ENCODE results near the gene TMEM121.

The TMEM121 gene

DNA sequence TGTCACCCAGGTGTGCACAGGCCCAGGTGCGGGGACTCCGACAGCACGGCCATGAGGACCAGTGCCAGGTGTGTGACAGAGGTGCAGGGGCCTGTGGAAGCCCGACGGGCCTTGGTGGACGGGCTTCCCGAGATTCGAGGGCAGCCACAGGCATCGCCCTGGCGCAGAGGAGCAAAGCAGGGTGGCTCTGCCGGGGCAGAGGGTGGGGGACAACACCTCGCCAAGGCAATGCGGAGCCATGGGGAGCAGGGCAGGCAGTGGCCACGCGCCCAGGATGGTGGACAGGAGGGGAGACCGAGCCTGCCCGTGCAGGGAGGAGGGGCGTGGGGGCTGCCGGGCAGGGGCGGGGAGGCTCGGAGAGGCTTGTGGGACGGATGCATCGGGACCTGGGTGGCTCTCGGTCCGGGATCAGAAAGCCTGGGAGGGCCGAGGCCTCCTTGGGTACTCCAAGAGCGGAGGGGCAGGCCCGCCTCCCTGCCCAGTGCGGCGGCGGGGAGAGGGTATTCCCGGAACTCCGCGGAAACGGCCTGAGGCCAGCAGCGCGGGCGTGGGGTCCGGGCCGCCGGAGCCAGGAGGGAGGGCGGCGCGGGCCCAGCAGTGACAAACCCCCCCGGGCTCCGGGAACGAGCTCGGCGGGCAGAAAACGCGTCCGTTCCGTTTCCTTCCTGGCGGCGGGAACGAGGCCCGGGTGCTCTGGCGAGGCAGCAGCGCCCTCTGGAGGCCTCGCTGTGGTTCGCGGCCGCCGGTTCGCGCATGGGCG, 1.6 kb downstream of the TMEM121 start:
- peak; percentile 62 to 66 for DNase-seq (ENCODE audit: low read depth in 1 of 2, low spot score in 1 of 2)

DNA sequence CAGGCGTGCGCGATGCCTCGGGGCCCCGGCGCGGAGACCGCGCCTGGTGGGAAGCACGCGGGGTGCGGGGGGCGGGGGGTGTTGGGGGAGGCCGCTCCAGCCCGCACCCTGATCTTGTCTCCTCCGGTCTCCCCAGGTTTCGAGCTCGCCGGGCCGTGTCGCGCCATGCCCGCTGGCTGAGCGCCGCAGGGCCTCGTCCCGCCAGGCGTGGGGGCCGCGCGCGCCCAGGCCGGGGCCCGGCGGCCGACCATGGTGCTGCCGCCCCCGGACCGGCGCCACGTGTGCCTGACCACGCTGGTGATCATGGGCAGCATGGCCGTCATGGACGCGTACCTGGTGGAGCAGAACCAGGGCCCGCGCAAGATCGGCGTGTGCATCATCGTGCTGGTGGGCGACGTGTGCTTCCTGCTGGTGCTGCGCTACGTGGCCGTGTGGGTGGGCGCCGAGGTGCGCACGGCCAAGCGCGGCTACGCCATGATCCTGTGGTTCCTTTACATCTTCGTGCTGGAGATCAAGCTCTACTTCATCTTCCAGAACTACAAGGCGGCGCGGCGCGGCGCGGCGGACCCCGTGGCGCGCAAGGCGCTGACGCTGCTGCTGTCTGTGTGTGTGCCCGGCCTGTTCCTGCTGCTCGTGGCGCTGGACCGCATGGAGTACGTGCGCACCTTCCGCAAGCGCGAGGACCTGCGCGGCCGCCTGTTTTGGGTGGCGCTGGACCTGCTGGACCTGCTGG, 2.4 kb downstream of the TMEM121 start:
- peak in 1 of 2 donors; percentile 37 for DNase-seq (ENCODE audit: low read depth in 1 of 2, low spot score in 1 of 2)

DNA sequence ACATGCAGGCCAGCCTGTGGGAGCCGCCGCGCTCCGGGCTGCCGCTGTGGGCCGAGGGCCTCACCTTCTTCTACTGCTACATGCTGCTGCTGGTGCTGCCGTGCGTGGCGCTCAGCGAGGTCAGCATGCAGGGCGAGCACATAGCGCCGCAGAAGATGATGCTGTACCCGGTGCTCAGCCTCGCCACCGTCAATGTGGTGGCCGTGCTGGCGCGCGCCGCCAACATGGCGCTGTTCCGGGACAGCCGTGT, 2.9 kb downstream of the TMEM121 start:
- DNase-seq (ENCODE audit: low read depth in 1 of 2, low spot score in 1 of 2): no peak

DNA sequence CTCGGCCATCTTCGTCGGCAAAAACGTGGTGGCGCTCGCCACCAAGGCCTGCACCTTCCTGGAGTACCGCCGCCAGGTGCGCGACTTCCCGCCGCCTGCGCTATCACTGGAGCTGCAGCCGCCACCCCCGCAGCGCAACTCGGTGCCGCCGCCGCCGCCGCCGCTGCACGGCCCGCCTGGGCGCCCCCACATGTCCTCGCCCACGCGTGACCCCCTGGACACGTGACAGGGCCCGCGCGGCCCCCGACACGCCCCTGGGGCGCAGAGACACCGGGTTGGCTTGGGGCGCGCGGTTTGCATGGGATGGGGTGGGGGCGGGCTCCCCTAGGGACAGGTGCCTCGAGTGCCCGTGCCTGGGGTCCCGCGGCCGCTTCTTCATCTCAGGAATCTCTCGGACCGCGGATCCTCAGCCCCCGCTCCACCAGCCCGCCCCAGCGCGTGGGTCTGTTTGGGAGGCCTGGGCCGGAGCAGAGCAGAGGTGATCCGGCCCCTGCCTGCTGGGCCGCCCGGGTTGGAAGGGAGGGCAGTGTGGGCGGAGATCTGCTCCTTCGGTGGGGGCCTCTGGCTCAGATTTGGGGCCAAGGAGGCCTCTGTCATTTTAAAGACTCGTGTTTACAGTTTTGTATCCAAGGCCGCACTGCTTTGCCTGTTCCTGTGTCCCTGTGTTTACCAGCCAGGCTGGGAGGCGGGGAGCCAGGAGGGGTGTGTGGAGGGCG, 3.3 kb downstream of the TMEM121 start:
- no peak for DNase-seq (ENCODE audit: low read depth in 1 of 2, low spot score in 1 of 2)

DNA sequence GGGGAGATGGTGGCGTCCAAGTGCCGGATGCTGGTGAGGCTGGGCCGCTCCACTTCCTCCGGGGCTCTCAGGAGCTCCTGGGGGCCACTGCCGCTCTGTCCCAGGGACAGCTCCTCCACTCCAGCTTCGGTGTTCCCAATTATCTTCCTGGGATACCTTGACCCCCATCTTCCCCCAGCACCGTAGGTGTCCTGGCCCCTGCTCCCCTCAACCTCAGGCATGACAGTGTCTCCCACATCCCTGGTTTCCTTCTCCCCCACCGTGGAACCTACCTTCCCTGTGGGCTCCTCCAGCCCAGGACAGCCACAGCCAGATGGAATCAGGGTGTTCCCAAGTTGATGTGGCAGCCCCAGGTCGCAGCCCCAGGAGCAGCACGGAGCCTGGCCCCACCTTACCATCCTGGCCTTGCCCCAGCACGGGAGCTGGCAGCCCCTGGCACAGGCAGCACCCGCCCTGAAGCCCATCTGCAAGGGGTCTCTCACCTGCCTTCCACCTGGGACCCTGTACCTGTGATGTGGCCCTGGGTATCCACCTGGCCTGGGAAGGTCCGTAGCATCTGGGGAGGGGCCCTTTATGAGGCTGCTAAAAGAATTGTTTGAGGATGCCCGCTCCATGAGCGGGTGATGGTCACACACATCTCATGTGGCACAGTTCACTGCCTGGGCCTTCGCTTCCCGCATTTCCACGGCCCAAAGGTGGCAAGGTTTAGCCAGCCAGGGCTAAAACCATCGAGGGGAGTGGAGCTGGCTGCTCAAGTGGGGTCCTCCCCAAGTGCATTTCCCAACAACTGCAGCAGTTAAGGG, 4.1 kb downstream of the TMEM121 start:
- no peak for DNase-seq (ENCODE audit: low read depth in 1 of 2, low spot score in 1 of 2)

DNA sequence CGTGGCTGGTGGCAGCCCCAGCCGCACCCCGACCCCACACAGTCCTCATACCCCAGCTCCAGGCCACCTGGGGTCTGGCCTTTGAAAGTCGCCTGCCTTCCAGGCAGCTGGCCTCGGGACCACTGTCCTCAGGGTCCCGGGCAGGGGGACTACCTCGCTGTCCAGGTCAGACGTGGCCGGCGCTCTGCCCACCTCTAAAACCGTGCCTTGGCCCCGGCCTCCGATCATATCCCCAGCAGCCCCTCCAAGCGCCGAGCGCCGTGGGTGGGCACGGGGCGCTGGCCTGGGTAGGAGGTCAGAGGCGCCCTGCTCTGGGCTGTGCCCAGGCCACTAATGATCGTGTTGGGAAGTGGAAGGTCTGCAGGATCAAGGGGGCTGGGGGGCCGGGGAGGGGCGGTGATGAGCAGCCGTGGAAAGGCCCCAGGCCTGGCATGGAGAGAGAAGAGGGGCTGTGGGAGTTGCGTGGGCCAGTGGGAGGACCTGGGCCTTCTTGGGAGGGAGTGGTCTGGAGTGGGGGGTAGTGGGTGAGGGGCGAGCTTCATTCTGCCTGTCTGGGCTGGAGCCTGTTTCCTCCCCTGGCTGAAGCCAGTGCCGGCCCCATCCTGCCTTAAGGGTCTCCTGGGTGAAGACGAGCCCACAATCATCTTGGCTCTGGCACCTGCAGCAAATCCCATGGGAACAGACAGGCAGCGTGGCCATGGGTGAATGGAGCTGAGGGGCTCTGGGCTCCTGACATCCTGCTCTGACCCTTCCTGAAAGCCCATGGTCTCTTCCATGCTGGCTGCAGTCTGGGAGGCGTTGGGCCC, 4.9 kb downstream of the TMEM121 start:
- no peak for DNase-seq (ENCODE audit: low read depth in 1 of 2, low spot score in 1 of 2)

DNA sequence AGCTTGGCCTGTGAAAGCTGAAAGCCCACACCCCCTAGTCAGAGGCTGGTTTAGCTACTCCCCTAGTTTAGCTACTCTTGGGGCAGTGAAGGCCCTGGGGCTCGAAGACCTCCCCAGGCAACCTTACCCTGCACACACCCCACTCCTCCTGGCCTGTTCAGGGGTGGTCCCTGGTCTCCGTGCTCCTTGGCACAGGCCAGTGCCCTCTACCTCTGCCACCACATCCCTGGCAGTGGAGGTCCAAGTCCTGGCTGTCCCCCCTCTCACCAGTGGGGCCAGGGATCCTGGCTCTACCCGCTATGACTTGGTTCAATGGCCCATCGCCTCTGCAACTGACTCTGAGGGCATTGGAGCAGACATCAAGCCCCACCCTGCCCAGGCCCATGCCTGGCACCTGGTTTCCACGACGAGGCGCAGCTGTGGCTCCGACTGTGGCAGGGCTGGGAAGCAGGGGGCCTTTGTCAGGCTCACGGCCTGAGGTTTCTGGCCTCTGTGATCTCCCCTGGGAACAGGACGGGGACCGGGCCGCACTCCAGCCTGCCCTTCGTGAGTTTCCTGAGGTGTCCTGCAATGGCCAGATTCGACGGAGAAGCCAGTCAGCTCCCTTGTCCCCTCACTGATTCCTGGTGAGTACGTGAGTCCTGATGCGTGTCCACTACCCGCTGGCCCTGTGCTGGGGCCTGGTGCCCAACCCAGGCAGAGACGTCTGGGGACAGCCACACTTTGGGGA, 5.7 kb downstream of the TMEM121 start:
- no peak for DNase-seq (ENCODE audit: low read depth in 1 of 2, low spot score in 1 of 2)

DNA sequence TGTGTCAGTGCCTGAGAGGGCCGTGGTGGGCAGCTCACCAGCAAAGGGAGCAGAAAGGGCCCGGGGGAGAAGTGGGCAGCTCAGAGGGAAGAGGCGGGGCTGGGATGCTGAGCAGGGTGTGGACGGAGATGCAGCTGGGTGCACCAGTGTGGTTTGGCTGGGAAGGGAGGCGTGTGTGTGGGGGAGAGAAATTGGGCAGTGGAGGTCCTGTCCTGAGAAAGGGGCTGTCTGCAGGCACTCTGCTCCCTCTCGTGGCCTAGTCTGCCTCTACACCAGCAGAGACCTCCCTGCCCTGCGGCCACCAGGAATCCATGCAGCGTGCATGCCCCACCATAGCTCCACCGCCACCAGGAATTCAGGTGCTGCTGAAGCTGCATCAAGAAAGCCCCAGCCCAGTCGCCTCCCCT, 6.4 kb downstream of the TMEM121 start:
- DNase-seq (ENCODE audit: low read depth in 1 of 2, low spot score in 1 of 2): no peak

DNA sequence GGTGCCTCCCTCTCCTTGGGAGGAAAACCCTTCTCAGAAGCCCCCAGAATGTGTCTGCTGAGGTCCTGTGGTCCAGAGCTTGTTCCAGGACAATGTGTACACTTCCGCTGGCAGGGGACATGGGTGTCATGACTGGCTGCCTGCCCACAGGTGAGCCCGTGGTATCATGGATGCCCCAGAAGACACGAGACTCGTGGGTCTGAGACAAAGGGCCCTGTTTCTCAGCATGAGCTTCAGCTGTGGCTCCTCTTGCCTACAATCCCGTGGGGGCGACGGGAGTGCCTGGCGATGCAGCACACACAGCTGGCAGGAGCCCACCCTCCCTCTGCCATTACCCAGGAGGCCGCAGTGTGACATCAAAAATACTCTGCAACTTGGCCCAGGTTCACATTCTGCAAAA, 7.0 kb downstream of the TMEM121 start:
- no peak for DNase-seq (ENCODE audit: low read depth in 1 of 2, low spot score in 1 of 2)

DNA sequence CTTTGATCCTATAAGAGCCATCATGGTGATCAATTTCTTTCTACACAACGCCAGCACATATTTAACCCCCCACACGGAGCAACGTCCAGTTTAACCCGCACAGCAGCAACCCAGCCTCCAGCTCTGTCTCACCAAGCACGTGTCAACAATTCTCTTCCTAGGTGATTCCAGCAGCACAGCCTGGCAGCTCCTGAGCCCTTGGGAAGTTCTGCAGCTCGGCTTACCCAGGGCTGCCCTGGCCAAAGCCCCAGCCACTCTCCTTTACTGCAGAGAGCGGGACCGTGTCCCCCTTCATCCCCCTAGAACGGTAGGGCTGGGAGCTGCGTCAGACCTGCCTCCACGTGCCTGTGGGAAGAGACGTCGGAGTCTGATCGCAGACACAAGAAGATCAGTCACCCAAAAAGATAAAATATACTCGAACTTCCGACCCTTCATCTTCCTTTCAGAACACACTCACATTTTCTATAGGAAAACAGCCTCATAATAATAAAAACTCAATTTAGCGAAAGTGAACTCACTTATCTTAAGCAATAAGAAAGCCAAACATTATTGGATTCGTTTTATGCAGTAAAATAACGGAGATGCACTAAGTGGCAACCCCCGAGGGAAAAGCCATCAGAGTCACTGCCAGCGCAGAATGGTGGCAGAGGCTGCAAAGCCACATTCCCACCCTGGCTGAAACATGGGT, 7.6 kb downstream of the TMEM121 start:
- no peak for DNase-seq (ENCODE audit: low read depth in 1 of 2, low spot score in 1 of 2)

DNA sequence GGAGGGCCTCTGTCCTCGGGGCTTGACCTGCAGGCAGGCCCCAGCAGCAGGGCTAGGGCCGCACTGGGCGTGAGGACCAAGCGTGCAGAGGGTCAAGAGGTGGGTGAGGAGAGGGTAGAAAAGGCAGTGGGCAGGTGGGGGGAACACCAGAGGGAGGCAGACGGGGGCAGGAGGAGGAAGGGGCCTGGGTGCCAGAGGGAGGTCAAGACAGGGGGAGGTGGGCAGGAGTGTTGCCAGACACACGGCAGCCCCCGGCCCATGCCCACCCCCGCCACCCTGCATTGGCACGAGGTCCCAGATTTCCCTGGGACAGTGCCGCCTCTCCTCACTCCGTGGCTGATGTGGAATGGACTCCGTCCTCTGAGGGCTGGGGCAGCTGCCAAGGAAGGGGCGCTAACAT, 8.2 kb downstream of the TMEM121 start:
- DNase-seq (ENCODE audit: low read depth in 1 of 2, low spot score in 1 of 2): no peak

DNA sequence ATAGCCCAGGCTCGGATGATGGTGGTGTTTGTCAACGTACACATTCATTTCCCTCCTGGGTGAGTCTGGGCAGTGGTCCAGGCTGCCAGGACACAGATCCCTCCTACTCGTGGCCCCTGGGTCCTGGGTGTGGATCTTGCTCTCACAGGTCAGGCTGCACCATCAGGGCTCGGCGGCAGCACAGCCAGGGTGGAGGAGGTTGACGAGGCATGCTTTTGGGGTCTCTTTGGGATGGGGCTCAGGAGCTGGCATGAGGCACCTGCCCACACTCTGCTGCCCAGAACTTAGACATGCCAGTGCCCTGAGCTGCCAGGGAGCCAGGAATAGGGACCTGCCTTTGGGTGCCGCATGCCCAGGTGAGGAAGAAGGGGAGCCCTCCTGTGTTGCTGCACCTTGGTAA, 9.7 kb downstream of the TMEM121 start:
- DNase-seq (ENCODE audit: low read depth in 1 of 2, low spot score in 1 of 2): no peak

DNA sequence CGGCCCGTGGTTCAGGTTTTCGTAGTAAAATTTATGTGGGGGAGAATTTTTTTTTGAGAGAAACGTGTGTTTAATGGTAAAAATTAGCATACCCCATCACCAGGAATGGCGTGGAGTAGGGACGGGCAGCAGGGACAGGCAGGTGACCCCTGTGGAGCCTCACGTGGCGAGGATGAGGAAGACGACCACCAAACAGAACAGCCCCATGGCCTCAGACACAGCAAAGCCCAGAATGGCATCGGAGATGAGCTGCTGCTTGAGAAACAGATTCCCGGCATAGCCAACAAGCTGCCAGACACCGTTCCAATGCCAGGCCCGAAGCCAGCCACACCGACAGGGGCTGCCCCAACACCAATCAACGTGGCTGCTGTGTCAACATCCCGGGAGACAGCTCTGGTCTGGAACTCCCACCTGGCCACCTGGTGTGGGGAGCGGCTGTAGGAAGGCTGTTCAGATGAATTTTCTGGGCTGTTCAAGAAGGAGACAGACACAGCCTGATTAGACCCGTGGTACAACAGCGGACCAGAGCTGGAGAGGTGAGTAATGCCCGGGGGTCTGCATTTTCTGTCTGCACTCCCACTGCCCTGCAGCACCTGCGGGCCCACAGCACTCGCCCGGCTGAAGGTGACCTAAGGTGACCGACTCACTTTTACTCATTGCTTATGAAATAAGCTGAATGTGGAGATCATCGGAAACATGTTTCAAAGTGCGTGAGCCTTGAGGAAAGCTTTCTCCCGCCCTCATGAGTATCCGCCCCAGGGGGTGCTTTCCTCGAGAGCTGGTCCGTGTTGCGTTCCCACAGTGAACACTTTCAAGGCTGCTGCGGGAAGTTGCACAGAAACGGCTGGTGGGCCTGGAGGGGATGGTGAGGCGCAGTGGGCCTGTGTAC, 10.6 kb downstream of the TMEM121 start:
- no peak for DNase-seq (ENCODE audit: low read depth in 1 of 2, low spot score in 1 of 2)

DNA sequence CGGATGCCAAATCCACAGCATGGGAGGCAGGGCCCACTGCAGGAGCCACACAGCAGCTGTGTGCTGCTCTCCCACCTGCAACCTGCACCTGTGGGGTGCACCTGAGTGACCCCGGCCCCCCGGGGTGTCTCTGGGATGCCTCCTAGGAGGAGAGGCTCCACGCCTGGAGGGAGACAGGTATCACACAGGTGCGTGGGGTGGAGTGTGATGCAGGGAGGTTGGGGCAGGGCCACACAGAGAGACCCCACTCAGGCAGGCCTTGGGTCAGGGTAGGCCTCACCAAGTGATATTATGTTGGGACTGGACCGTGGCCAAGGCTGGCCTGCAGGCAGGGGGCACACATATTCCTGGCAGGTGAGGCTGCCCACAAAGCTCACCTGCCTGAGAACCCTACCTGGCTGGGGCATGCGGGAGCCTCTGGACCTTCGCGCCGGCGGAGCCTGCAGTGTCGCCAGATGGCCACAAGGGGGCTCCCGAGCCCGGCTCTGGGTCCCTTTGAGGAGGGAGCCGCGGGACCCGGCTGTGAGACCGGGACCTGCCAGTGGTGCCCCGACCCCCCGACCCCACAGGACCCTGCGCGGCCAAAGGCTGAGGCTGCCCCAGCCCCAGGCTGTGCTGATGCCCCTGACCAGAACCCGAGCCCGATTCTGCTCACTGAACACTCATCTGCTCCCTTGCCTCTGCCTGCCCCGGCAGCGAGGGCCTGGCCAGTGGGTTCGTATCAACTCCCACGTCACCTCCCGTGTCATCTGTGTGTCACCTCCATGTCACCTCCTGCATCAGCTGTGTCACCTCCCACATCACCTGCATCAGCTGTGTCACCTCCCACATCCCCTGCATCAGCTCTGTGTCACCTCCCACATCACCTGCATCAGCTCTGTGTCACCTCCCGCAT, 11.4 kb downstream of the TMEM121 start:
- peak; percentile 60 to 62 for DNase-seq (ENCODE audit: low read depth in 1 of 2, low spot score in 1 of 2)

DNA sequence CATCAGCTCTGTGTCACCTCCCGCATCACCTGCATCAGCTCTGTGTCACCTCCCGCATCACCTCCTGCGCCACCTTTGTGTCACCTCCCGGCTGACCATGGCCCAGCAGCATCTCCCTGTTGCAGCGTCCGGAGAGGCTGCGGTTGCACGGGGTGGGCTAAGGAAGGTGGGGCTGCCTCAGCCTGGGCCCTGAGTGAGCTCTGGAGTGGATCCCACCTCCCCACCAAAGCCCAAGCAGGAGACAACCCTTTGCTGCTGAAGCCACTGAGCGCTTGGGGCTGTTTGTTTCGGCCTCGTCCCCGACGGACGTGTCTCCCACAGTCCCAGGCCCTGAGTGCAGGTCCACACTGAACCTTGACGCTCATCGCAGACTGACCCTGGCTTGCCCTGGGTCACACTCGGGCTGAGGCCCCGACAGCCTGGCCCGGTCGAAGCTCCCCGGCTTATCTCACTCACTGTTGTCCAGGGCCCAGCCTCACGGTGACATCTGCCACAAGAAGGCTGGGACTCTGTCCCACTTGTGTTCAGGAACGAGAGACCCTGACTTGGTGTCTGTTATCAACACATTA, 12.2 kb downstream of the TMEM121 start:
- DNase-seq (ENCODE audit: low read depth in 1 of 2, low spot score in 1 of 2): no peak

DNA sequence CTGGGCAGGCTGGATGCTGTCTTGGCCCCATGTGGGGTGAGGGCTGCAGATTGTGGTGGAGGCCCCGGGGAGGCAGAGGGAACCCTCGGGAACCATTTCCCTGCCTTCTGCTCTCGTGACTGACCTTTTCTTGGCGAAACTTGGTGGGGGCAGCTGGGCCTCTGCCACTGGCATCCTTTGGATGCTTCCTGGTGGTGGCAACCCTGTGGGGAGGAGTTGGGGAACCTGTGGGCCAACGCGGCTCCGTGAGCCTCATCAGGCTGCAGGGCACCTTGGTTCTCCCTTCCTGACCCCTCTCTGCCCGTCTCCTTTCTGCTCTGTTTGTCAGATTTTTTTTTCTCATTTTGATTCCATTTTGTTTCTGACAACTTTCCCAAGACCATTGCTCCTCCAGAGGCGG, 14.4 kb downstream of the TMEM121 start:
- no peak for DNase-seq (ENCODE audit: low read depth in 1 of 2, low spot score in 1 of 2)

DNA sequence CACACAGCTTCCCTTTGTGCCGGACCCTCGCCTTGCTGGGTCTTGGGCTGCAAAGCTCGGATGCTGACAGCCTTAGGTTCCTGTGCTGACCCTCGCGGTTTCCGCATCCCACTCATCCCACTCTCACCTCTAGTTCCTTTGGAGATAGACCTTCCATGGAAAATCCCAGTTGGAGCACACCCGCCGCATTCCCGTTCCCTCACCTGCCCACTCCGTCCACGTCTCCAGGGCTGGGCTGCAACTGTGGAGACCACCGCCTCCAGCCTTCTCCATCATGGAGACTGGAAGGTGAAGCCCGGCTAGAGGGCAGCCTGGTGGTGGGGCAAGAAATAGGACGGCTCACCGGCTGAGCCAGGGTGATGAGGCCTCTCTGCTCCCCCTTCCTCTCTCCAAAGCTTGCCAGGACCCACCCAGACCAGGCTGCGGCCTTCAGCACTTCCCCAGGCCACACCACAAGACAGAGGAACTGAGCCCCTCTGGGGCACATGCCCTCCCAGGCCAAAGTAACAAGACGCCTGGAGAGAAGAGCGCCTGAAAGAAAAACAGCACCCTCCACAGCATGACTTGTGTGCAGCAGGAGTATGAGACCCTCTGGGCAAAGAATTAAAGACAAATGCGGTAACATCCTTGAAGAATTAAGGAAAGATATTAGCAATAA, 15.0 kb downstream of the TMEM121 start:
- DNase-seq (ENCODE audit: low read depth in 1 of 2, low spot score in 1 of 2): no peak
